Parathyroid adenoma (tissue), 2 donors: Measurements from ENCODE around the gene SKA1.
"Not testable (repeated sequence)": the region's sequence is repeated elsewhere in the genome, so short reads cannot be mapped to it uniquely, and the experiment has no call there.

Experiments used
- H2AFZ ChIP-seq: fragments of 300-600 bp; sonication (generic); one replicate; pipeline ENCODE4 v1.7.0; 2017; ENCODE audit warnings: antibody characterized with exemption, mild to moderate bottlenecking
- H3K27ac ChIP-seq: fragments of 300-600 bp; sonication (generic); one replicate; pipeline ENCODE4 v1.7.0; 2017
- H3K27me3 ChIP-seq: fragments of 300-600 bp; sonication (generic); one replicate; pipeline ENCODE4 v1.7.0; 2017; ENCODE audit warnings: low read length; ENCODE audit not compliant: control insufficient read depth, insufficient read depth
- H3K36me3 ChIP-seq: fragments of 300-600 bp; sonication (generic); one replicate; pipeline ENCODE4 v1.7.0; 2017; ENCODE audit warnings: low read length; ENCODE audit not compliant: control insufficient read depth, insufficient read depth
- H3K4me1 ChIP-seq: fragments of 300-600 bp; sonication (generic); one replicate; pipeline ENCODE4 v1.7.0; 2017; ENCODE audit warnings: control low read depth
- H3K4me2 ChIP-seq: fragments of 300-600 bp; sonication (generic); one replicate; pipeline ENCODE4 v1.7.0; 2017; ENCODE audit warnings: low read length
- H3K4me3 ChIP-seq: fragments of 300-600 bp; sonication (generic); one replicate; pipeline ENCODE4 v1.7.0; 2017; ENCODE audit warnings: low read depth, low read length
- H3K79me2 ChIP-seq: fragments of 300-600 bp; sonication (generic); one replicate; pipeline ENCODE4 v1.7.0; 2017; ENCODE audit warnings: control low read depth
- H3K9ac ChIP-seq: fragments of 300-600 bp; sonication (generic); one replicate; pipeline ENCODE4 v1.7.0; 2017; ENCODE audit warnings: mild to moderate bottlenecking
- H3K9me3 ChIP-seq: fragments of 300-600 bp; sonication (generic); one replicate; pipeline ENCODE4 v1.7.0; 2017; ENCODE audit warnings: low read length; ENCODE audit not compliant: control insufficient read depth
- TF ChIP-seq, protein P1 (sequence below): fragments of 300-600 bp; sonication (generic); IDR thresholded peaks from one replicate; pipeline ENCODE4 v1.7.0; 2017; ENCODE audit warnings: antibody characterized with exemption, mild to moderate bottlenecking
- donor health status: primary hyperparathyroidism.

SKA1 gene

DNA sequence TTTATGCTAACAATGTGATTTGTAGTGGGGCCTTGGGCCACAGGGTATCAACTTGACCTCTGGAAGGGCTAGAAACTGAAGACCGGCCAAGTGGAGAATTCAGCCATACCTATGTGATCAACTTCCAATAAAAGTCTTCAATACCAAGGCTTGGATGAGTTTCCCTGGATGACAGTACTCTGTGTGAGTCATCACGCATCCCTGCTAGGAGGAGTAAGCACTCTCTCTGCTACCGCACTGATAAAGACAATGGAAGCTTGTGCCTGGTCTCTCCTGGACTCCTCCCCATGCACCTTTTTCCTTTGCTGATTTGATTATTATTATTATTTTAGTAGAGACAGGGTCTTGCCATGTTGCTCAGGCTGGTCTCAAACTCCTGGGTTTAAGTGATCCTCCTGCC, 58.1 kb downstream of the SKA1 start:
- TF ChIP-seq, protein P1, sequence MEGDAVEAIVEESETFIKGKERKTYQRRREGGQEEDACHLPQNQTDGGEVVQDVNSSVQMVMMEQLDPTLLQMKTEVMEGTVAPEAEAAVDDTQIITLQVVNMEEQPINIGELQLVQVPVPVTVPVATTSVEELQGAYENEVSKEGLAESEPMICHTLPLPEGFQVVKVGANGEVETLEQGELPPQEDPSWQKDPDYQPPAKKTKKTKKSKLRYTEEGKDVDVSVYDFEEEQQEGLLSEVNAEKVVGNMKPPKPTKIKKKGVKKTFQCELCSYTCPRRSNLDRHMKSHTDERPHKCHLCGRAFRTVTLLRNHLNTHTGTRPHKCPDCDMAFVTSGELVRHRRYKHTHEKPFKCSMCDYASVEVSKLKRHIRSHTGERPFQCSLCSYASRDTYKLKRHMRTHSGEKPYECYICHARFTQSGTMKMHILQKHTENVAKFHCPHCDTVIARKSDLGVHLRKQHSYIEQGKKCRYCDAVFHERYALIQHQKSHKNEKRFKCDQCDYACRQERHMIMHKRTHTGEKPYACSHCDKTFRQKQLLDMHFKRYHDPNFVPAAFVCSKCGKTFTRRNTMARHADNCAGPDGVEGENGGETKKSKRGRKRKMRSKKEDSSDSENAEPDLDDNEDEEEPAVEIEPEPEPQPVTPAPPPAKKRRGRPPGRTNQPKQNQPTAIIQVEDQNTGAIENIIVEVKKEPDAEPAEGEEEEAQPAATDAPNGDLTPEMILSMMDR: no peak
- H3K79me2 ChIP-seq: no peaks in the 10 kb centered on the region
- no peaks in the 10 kb centered on the region for H3K36me3 ChIP-seq
- no peak overlapping the region for H2AFZ ChIP-seq
- no peak overlapping the region for H3K9ac ChIP-seq
- no peaks in the 10 kb centered on the region for H3K9me3 ChIP-seq
- H3K27ac ChIP-seq: no peak overlapping the region
- H3K27me3 ChIP-seq: no peaks in the 10 kb centered on the region
- H3K4me3 ChIP-seq: no peak overlapping the region
- no peak overlapping the region for H3K4me2 ChIP-seq
- no peaks in the 10 kb centered on the region for H3K4me1 ChIP-seq

DNA sequence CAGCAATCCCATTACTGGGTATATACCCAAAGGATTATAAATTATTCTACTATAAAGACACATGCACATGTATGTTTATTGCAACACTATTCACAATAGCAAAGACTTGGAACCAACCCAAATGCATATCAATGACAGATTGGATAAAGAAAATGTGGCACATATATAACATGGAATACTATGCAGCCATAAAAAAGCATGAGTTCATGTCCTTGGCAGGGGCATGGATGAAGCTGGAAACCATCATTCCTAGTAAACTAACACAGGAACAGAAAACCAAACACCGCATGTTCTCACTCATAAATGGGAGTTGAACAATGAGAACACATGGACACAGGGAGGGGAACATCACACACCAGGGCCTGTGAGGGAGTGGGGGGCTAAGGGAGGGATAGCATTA, 61.9 kb downstream of the SKA1 start:
- H3K4me3 ChIP-seq, H3K9me3 ChIP-seq, H3K36me3 ChIP-seq, H3K27me3 ChIP-seq, H3K27ac ChIP-seq, H2AFZ ChIP-seq, H3K4me2 ChIP-seq, H3K9ac ChIP-seq, H3K4me1 ChIP-seq, H3K79me2 ChIP-seq: not testable (repeated sequence)

DNA sequence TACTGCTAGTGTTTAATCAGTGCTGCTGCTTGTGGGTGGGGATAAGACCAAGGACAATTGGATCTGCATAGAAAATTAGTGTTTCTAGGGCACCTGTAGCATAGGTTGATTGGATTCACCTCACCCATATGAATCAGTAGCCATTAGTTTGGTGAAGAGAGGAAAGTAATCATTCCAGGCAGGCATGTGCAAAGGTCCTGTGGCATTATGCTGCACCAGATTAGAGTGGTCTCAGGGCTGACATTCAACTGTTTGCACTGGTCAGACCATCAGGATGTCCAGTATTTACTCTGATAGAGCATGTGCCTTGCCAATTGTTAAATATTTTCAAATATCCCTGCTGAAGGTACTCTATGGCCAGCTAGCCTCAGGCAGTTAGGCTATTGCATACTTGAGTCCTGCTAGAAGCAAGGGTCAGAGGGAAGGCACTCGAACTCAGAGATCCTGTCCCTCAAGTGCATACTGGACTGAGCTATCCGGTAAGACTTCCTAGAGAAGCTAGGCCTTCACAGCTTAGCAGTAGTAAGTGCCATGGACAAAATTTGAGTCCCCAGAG, 64.7 kb downstream of the SKA1 start:
- no peak overlapping the region for H3K4me2 ChIP-seq
- no peak overlapping the region for H2AFZ ChIP-seq
- H3K79me2 ChIP-seq: no peaks in the 10 kb centered on the region
- H3K4me1 ChIP-seq: no peaks in the 10 kb centered on the region
- no peak overlapping the region for H3K9ac ChIP-seq
- H3K36me3 ChIP-seq: no peaks in the 10 kb centered on the region
- no peak overlapping the region for H3K27ac ChIP-seq
- H3K9me3 ChIP-seq: no peaks in the 10 kb centered on the region
- H3K27me3 ChIP-seq: no peaks in the 10 kb centered on the region
- TF ChIP-seq, protein P1: no peak
- H3K4me3 ChIP-seq: no peak overlapping the region

DNA sequence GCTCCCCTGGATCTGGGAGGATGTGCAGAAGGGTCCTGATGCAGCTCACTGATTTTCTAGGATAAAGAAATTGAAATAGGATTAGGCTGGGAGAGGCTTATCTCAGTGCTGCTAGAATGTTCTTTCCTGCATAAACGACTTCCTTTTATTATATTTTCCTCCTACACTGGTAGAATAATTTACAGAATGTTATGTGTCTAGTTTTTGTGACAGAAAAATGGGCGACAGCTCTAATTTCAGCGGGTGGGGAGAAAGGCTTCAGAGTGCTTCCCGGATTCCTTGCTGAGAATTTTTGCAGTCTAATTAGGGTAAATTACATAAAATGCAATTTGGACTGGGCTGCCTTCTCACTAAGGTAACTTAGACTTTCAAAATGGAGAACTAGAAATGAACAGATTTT, 66.2 kb downstream of the SKA1 start:
- TF ChIP-seq, protein P1: no peak
- Histone ChIP-seq H3K27me3 (no peaks in the 10 kb centered on the region), H3K36me3 (no peaks in the 10 kb centered on the region), H3K4me3 (no peak overlapping the region), H3K4me1 (no peaks in the 10 kb centered on the region), H3K9me3 (no peaks in the 10 kb centered on the region), H3K4me2 (no peak overlapping the region), H2AFZ (no peak overlapping the region), H3K79me2 (no peaks in the 10 kb centered on the region), H3K27ac (no peak overlapping the region), H3K9ac (no peak overlapping the region)

DNA sequence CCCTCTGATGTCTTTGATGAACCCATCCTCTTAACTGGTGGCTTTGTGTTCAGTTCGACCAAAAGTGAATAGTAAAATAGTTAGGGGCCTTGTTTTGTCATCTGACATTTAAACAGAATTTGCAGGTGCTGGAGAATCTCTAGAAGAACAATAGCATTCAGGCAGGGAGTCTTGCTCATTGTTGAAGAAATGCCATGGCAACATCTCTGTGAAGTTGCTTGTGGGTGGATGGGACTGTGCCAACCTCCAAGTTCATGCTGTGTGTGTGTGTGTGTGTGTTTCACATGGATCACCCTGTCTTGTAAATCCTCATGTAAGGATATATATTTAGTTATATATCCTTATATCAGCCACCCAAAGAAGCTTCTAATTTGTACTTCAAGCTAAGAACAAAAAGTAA, 66.7 kb downstream of the SKA1 start:
- H3K79me2 ChIP-seq: no peaks in the 10 kb centered on the region
- TF ChIP-seq, protein P1: no peak

More for the DNA sequence above, 66.7 kb downstream of the SKA1 start:
- no peak overlapping the region for H3K4me3 ChIP-seq
- H3K27me3 ChIP-seq: no peaks in the 10 kb centered on the region
- H2AFZ ChIP-seq: no peak overlapping the region
- no peak overlapping the region for H3K4me2 ChIP-seq
- H3K27ac ChIP-seq: no peak overlapping the region
- no peaks in the 10 kb centered on the region for H3K9me3 ChIP-seq
- no peak overlapping the region for H3K9ac ChIP-seq
- H3K4me1 ChIP-seq: no peaks in the 10 kb centered on the region
- H3K36me3 ChIP-seq: no peaks in the 10 kb centered on the region
